ENCODE results near the gene RRAGC.
"Not testable (repeated sequence)": the region's sequence is repeated elsewhere in the genome, so short reads cannot be mapped to it uniquely, and the experiment has no call there.

RRAGC gene

GRCh38 chr1:38852780-38853179 is 6.8 kb downstream of the RRAGC start:
- no peak for DNase-seq

- DNase-seq = no peak
Measured at GRCh38 chr1:38848071-38848470, 11.5 kb downstream of the RRAGC start.

- DNase-seq = no peak
Measured at GRCh38 chr1:38846210-38846609, 13.4 kb downstream of the RRAGC start.

GRCh38 chr1:38845088-38845487 is 14.5 kb downstream of the RRAGC start:
- not testable (repeated sequence) for DNase-seq

- DNase-seq = no peak
Measured at GRCh38 chr1:38840281-38840680, 19.3 kb downstream of the RRAGC start.

GRCh38 chr1:38839363-38839762 is 20.2 kb downstream of the RRAGC start:
- no peak for DNase-seq

- DNase-seq = not testable (repeated sequence)
Measured at GRCh38 chr1:38836316-38836715, 23.3 kb downstream of the RRAGC start.

GRCh38 chr1:38834937-38835827 is 24.4 kb downstream of the RRAGC start:
- no peak for DNase-seq

- DNase-seq = no peak
Measured at GRCh38 chr1:38834221-38834782, 25.3 kb downstream of the RRAGC start.

- DNase-seq = no peak
Measured at GRCh38 chr1:38833146-38833545, 26.4 kb downstream of the RRAGC start.

- DNase-seq = no peak
Measured at GRCh38 chr1:38832370-38832734, 27.2 kb downstream of the RRAGC start.

- no peak for DNase-seq
Measured at GRCh38 chr1:38831731-38832369, 27.7 kb downstream of the RRAGC start.

GRCh38 chr1:38829368-38829767 is 30.2 kb downstream of the RRAGC start:
- no peak for DNase-seq

- no peak for DNase-seq
Measured at GRCh38 chr1:38827318-38827717, 32.3 kb downstream of the RRAGC start.

- no peak for DNase-seq
Measured at GRCh38 chr1:38826886-38827285, 32.7 kb downstream of the RRAGC start.

GRCh38 chr1:38826262-38826661 is 33.3 kb downstream of the RRAGC start:
- no peak for DNase-seq

- DNase-seq = no peak
Measured at GRCh38 chr1:38820860-38821259, 38.7 kb downstream of the RRAGC start.

GRCh38 chr1:38819516-38819915 is 40.1 kb downstream of the RRAGC start:
- no peak for DNase-seq

- DNase-seq = no peak
Measured at GRCh38 chr1:38819040-38819439, 40.5 kb downstream of the RRAGC start.

- DNase-seq = peak; percentile 82
Measured at GRCh38 chr1:38818175-38818976, 41.2 kb downstream of the RRAGC start.

GRCh38 chr1:38817267-38818174 is 42.1 kb downstream of the RRAGC start:
- DNase-seq = no peak
